Naive thymus-derived CD4-positive, alpha-beta T cell (primary cell): ENCODE data around the gene CD72. TPM values are rescaled to one million over a fixed set of nuclear protein-coding genes. Genes with fewer than 3 reads are reported as not detected.

Experiments
- ATAC-seq: fragments of 150-1000 bp; cut with Tn5 transposase; 2 replicates; pipeline ENCODE4 v1.10.0; 2021; ENCODE audit warnings: mild to moderate bottlenecking, moderate library complexity
- CTCF ChIA-PET: fragments of 350-600 bp; sonication (Branson Sonifier 250); formaldehyde crosslinking; loops from one replicate; lab custom pipeline; 2021; ENCODE audit warnings: antibody characterized with exemption; lab: Charles Lee
- POLR2A ChIA-PET: fragments of 350-600 bp; sonication (Branson Sonifier 250); formaldehyde crosslinking; loops from one replicate; lab custom pipeline; 2021; ENCODE audit warnings: antibody characterized with exemption, inconsistent platforms; lab: Charles Lee
- DNase-seq, 9 donors: peaks; one replicate each; pipeline versions ENCODE4 v3.0.0 to v3.0.0-alpha.2; 2020 to 2022; ENCODE audit warnings: mixed read lengths in 1 of 9
- H3K27ac ChIP-seq: one replicate; pipeline ENCODE4 v1.7.0; 2013; ENCODE audit warnings: mild to moderate bottlenecking, low read depth, low read length, moderate library complexity
- H3K27me3 ChIP-seq, 2 donors: one replicate each; pipeline ENCODE4 v1.7.0; 2013; ENCODE audit warnings: low read length in 2 of 2, mild to moderate bottlenecking in 2 of 2, moderate library complexity in 2 of 2; ENCODE audit not compliant: control insufficient read depth in 2 of 2, insufficient read depth in 2 of 2
- H3K36me3 ChIP-seq, 3 experiments: 1 replicate in 2 of 3; 2 replicates in 1 of 3; pipeline ENCODE4 v1.7.0; 2013; ENCODE audit warnings: low read length in 3 of 3, mild to moderate bottlenecking in 3 of 3, moderate library complexity in 1 of 3; ENCODE audit not compliant: insufficient read depth in 3 of 3, control insufficient read depth in 2 of 3
- H3K4me1 ChIP-seq, 2 donors: one replicate each; pipeline ENCODE4 v1.7.0; 2013; ENCODE audit warnings: low read length in 2 of 2, mild to moderate bottlenecking in 2 of 2, moderate library complexity in 1 of 2; ENCODE audit not compliant: control insufficient read depth in 2 of 2, insufficient read depth in 2 of 2
- H3K4me3 ChIP-seq: 2 replicates; pipeline ENCODE4 v1.7.0; 2013; ENCODE audit warnings: mild to moderate bottlenecking, low read length
- H3K9me3 ChIP-seq, 3 experiments: 1 replicate in 2 of 3; 2 replicates in 1 of 3; pipeline ENCODE4 v1.7.0; 2013; ENCODE audit warnings: low read length in 3 of 3; ENCODE audit not compliant: control insufficient read depth in 2 of 3
- H3K27ac Mint-ChIP-seq, 9 donors: one replicate each; pipeline ENCODE4 v1.8.0; 2020 to 2022; ENCODE audit warnings: mixed read lengths in 9 of 9, mild to moderate bottlenecking in 8 of 9, moderate library complexity in 5 of 9, inconsistent platforms in 2 of 9
- H3K27me3 Mint-ChIP-seq, 5 donors: one replicate each; pipeline ENCODE4 v1.8.0; 2021 to 2022; ENCODE audit warnings: mixed read lengths in 5 of 5, mild to moderate bottlenecking in 1 of 5
- H3K36me3 Mint-ChIP-seq, 5 donors: one replicate each; pipeline ENCODE4 v1.8.0; 2020 to 2022; ENCODE audit warnings: mixed read lengths in 5 of 5, mild to moderate bottlenecking in 3 of 5, inconsistent platforms in 1 of 5
- H3K4me1 Mint-ChIP-seq, 7 donors: one replicate each; pipeline ENCODE4 v1.8.0; 2020 to 2022; ENCODE audit warnings: mixed read lengths in 7 of 7, mild to moderate bottlenecking in 3 of 7, inconsistent platforms in 1 of 7
- H3K4me3 Mint-ChIP-seq, 10 donors: one replicate each; pipeline ENCODE4 v1.8.0; 2020 to 2022; ENCODE audit warnings: mild to moderate bottlenecking in 10 of 10, mixed read lengths in 10 of 10, moderate library complexity in 6 of 10, inconsistent platforms in 2 of 10
- H3K9me3 Mint-ChIP-seq, 11 donors: one replicate each; pipeline ENCODE4 v1.8.0; 2020 to 2022; ENCODE audit warnings: mixed read lengths in 11 of 11, mild to moderate bottlenecking in 4 of 11, inconsistent platforms in 1 of 11, moderate library complexity in 1 of 11
- intact Hi-C, 2 donors: fragments of 100-400 bp; cut with micrococcal nuclease; formaldehyde crosslinking; loops; one replicate each; pipeline ENCODE4 v1.15.1; 2023
- polyA plus RNA-seq, 2 donors: library from polyadenylated mRNA; unstranded; fragments of 300-500 nt; fragmentation: Illumina TruSeq; gene quantifications; one replicate each; pipeline ENCODE4 v1.2.3, GENCODE V29; 2021
- total RNA-seq, 6 experiments: library from RNA in 5 of 6; stranded (reverse) in 5 of 6; gene quantifications; 1 replicate in 5 of 6; 2 replicates in 1 of 6; pipeline ENCODE4 v1.2.3 and lab custom pipeline; 2021 to 2026

CD72 gene
- total and polyA plus RNA-seq, 7 experiments from 2014 or later, result 0.40 to 12.1 (median 5.2) TPM

- Histone ChIP-seq H3K27me3 (no peaks in the 10 kb centered on the region), H3K27ac (no peak overlapping the region), H3K4me3 (no peak overlapping the region), H3K36me3 (peaks cover 0 to 4% (median 0%) of the 10 kb centered on the region in 3 experiments), H3K9me3 (no peaks in the 10 kb centered on the region), H3K4me1 (peaks cover 21 to 42% of the 10 kb centered on the region in 2 donors)
- Mint-ChIP-seq H3K4me3 (peak overlapping the region in 1 of 10 donors; percentile 51), H3K27ac (peak overlapping the region in 6 of 9 donors; percentile 22 to 86 (median 54)), H3K4me1 (peaks cover 25 to 62% (median 55%) of the 10 kb centered on the region in 7 donors), H3K27me3 (peaks cover 0 to 6% (median 0%) of the 10 kb centered on the region in 5 donors), H3K36me3 (peaks cover 0 to 13% (median under 1%) of the 10 kb centered on the region in 5 donors), H3K9me3 (peaks cover 0 to 13% (median 0%) of the 10 kb centered on the region in 11 donors)
- ATAC-seq, result no peak
- no peak for DNase-seq
- CTCF ChIA-PET, result interaction anchor here (0.7 to 1.9 kb wide), 2 partner anchors 11 to 123 kb away, joined by 3 to 6 read pairs; no protein-coding TSS in a partner anchor
- POLR2A ChIA-PET, result no interaction called here
- intact Hi-C loops, result loop anchor here in 1 of 2 donors (5.0 kb wide), 1 partner anchor 749 kb away; the partner anchor contains the start of gene RNF38
Measured at GRCh38 chr9:35653611-35654010, 35.4 kb upstream of the CD72 start.

- Histone ChIP-seq H3K4me3 (no peak overlapping the region), H3K9me3 (no peaks in the 10 kb centered on the region), H3K4me1 (peaks cover 28 to 47% of the 10 kb centered on the region in 2 donors), H3K27ac (peak overlapping the region; percentile 11), H3K36me3 (no peaks in the 10 kb centered on the region), H3K27me3 (no peaks in the 10 kb centered on the region)
- Mint-ChIP-seq H3K36me3 (peaks cover 0 to 20% (median 3%) of the 10 kb centered on the region in 5 donors), H3K27ac (peak overlapping the region in 4 of 9 donors; percentile 28 to 69 (median 53)), H3K4me1 (peaks cover 33 to 68% (median 61%) of the 10 kb centered on the region in 7 donors), H3K9me3 (peaks cover 0 to 7% (median 0%) of the 10 kb centered on the region in 11 donors), H3K4me3 (no peak overlapping the region), H3K27me3 (peaks cover 0 to 3% (median 0%) of the 10 kb centered on the region in 5 donors)
- intact Hi-C loops, result loop anchor here in 1 of 2 donors (5.0 kb wide), 1 partner anchor 749 kb away; the partner anchor contains the start of gene RNF38
- no peak for ATAC-seq
- CTCF ChIA-PET, result interaction anchor here (0.7 to 9.4 kb wide), 2 partner anchors 38 to 124 kb away, joined by 3 to 118 read pairs; partner anchors contain the start of gene CD72
- POLR2A ChIA-PET, result interaction anchor here (1.3 to 10.8 kb wide), 3 partner anchors 8 to 97 kb away, joined by 3 to 264 read pairs (median 5); partner anchors contain the start of genes ARHGEF39, CCDC107, RGP1 and RMRP
- DNase-seq, result no peak
Measured at GRCh38 chr9:35652829-35653209, 34.6 kb upstream of the CD72 start.

- no peak for ATAC-seq
- POLR2A ChIA-PET, result interaction anchor here (0.7 to 10.8 kb wide), 8 partner anchors 9 to 97 kb away, joined by 3 to 264 read pairs (median 20); partner anchors contain the start of genes ARHGEF39, CCDC107, CD72 and CREB3
- Histone ChIP-seq H3K36me3 (no peaks in the 10 kb centered on the region), H3K9me3 (no peaks in the 10 kb centered on the region), H3K27ac (peak overlapping the region; percentile 83), H3K4me3 (no peak overlapping the region), H3K4me1 (peaks cover 35 to 47% of the 10 kb centered on the region in 2 donors), H3K27me3 (no peaks in the 10 kb centered on the region)
- peak overlapping the region in 9 of 10 donors; percentile 37 to 100 (median 95) for H3K4me3 Mint-ChIP-seq
- peaks cover 0 to 4% (median 0%) of the 10 kb centered on the region in 11 donors for H3K9me3 Mint-ChIP-seq
- intact Hi-C loops, result loop anchor here in 1 of 2 donors (5.0 kb wide), 1 partner anchor 750 kb away; the partner anchor contains the start of gene RNF38
- CTCF ChIA-PET, result interaction anchor here (9.4 kb wide), 1 partner anchor 37 kb away, joined by 118 read pairs; the partner anchor contains the start of gene CD72
- no peaks in the 10 kb centered on the region for H3K27me3 Mint-ChIP-seq
- H3K27ac Mint-ChIP-seq, result peak overlapping the region; percentile 33 to 98 (median 84)
- peaks cover 0 to 22% (median 0%) of the 10 kb centered on the region in 5 donors for H3K36me3 Mint-ChIP-seq
- peaks cover 39 to 68% (median 61%) of the 10 kb centered on the region in 7 donors for H3K4me1 Mint-ChIP-seq
- DNase-seq, result no peak
Measured at GRCh38 chr9:35651956-35652828, 34.0 kb upstream of the CD72 start.

- H3K27ac ChIP-seq, result peak within 1 kb of the TSS; percentile 83
- H3K27me3 ChIP-seq, result no peaks in the 10 kb centered on the region
- CTCF ChIA-PET, result interaction anchor here (0.6 to 9.4 kb wide), 5 partner anchors 8 to 213 kb away, joined by 3 to 118 read pairs (median 12); partner anchors contain the start of genes CCDC107, CD72 and RMRP
- H3K27me3 Mint-ChIP-seq, result no peaks in the 10 kb centered on the region
- peaks cover 40 to 52% of the 10 kb centered on the region in 2 donors for H3K4me1 ChIP-seq
- peak within 1 kb of the TSS; percentile 86 for H3K4me3 ChIP-seq
- H3K4me3 Mint-ChIP-seq, result peak within 1 kb of the TSS; percentile 90 to 100 (median 96)
- H3K36me3 Mint-ChIP-seq, result peaks cover 0 to 26% (median 0%) of the 10 kb centered on the region in 5 donors
- peak within 1 kb of the TSS; percentile 86 to 98 (median 95) for H3K27ac Mint-ChIP-seq
- no peaks in the 10 kb centered on the region for H3K36me3 ChIP-seq
- H3K4me1 Mint-ChIP-seq, result peaks cover 30 to 64% (median 50%) of the 10 kb centered on the region in 7 donors
- peaks cover 0 to 2% (median 0%) of the 10 kb centered on the region in 11 donors for H3K9me3 Mint-ChIP-seq
- H3K9me3 ChIP-seq, result no peaks in the 10 kb centered on the region
- intact Hi-C loops, result loop anchor here in 1 of 2 donors (5.0 kb wide), 1 partner anchor 752 kb away; the partner anchor contains the start of gene RNF38
- ATAC-seq (no peak), DNase-seq (peak in 8 of 9 donors; percentile 47 to 60 (median 52))
- POLR2A ChIA-PET, result interaction anchor here (0.7 to 10.8 kb wide), 16 partner anchors 10 to 106 kb away, joined by 3 to 264 read pairs (median 5); partner anchors contain the start of genes ARHGEF39, CCDC107, CD72 and CREB3
Measured at GRCh38 chr9:35650341-35651158, 32.3 kb upstream of the CD72 start, which contains the start of gene SIT1. Gene SIT1, minus strand, starts transcription at chr9:35650931. Its CDS starts 78 bp downstream, at chr9:35650853.

- POLR2A ChIA-PET, result interaction anchor here (0.6 to 10.8 kb wide), 17 partner anchors 10 to 127 kb away, joined by 3 to 264 read pairs (median 5); partner anchors contain the start of genes ARHGEF39, CCDC107, CD72 and CREB3
Measured at GRCh38 chr9:35649431-35650340, 31.5 kb upstream of the CD72 start.

More at GRCh38 chr9:35649431-35650340, 31.5 kb upstream of the CD72 start:
- peaks cover 0 to 26% (median 0%) of the 10 kb centered on the region in 5 donors for H3K36me3 Mint-ChIP-seq
- Histone ChIP-seq H3K36me3 (no peaks in the 10 kb centered on the region), H3K9me3 (no peaks in the 10 kb centered on the region), H3K4me1 (peaks cover 47 to 53% of the 10 kb centered on the region in 2 donors), H3K4me3 (peak overlapping the region; percentile 86), H3K27me3 (no peaks in the 10 kb centered on the region), H3K27ac (peak overlapping the region; percentile 83)
- peak overlapping the region; percentile 90 to 100 (median 96) for H3K4me3 Mint-ChIP-seq
- H3K9me3 Mint-ChIP-seq, result peaks cover 0 to 2% (median 0%) of the 10 kb centered on the region in 11 donors
- DNase-seq (peak in 7 of 9 donors; percentile 45 to 60 (median 52)), ATAC-seq (no peak)
- no peaks in the 10 kb centered on the region for H3K27me3 Mint-ChIP-seq
- H3K4me1 Mint-ChIP-seq, result peaks cover 36 to 73% (median 49%) of the 10 kb centered on the region in 7 donors
- intact Hi-C loops, result loop anchor here (5.0 kb wide), 2 partner anchors 532 to 753 kb away; partner anchors contain the start of genes ATOSB (in 1 of the 2) and RNF38 (in 1 of the 2)
- H3K27ac Mint-ChIP-seq, result peak overlapping the region; percentile 86 to 98 (median 95)
- CTCF ChIA-PET, result interaction anchor here (1.1 to 9.4 kb wide), 8 partner anchors 9 to 80 kb away, joined by 3 to 118 read pairs (median 4); partner anchors contain the start of genes CA9, CCDC107, CD72 and RMRP
